H1 (cell line): ENCODE measurements around the gene VPS51. TPM values are rescaled to one million over a fixed set of nuclear protein-coding genes. Genes with fewer than 3 reads are reported as not detected.

Experiments
- CTCF ChIA-PET: fragments of 300-600 bp; sonication (Branson Sonifier 250); formaldehyde crosslinking; loops from one replicate; lab custom pipeline; 2021; ENCODE audit not compliant: partially characterized antibody; lab: Charles Lee
- POLR2A ChIA-PET: fragments of 300-600 bp; sonication (Branson Sonifier 250); formaldehyde crosslinking; loops from one replicate; lab custom pipeline; 2021; ENCODE audit warnings: inconsistent platforms; ENCODE audit not compliant: partially characterized antibody; lab: Charles Lee
- DNase-seq, 2 experiments: peaks; one replicate each; pipeline versions ENCODE4 v3.0.0 to v3.0.0-alpha.2; 2010 to 2022; ENCODE audit warnings: low spot score in 2 of 2, low read depth in 1 of 2, mixed read lengths in 1 of 2
- FAIRE-seq: peaks from 2 replicates; lab custom pipeline; 2011; peaks lifted over from hg19 to GRCh38; lab: Jason Lieb, UNC
- H2AFZ ChIP-seq: 2 replicates; pipeline ENCODE4 v1.8.1; 2012; ENCODE audit warnings: low read length, inconsistent platforms
- H2AK5ac ChIP-seq: 2 replicates; pipeline ENCODE4 v1.6.1; 2013; ENCODE audit warnings: low read depth, low read length
- H2BK120ac ChIP-seq: replicated peaks from 2 replicates; pipeline ENCODE3; 2013; ENCODE audit warnings: low read depth, low read length, inconsistent platforms
- H2BK12ac ChIP-seq: 2 replicates; pipeline ENCODE4 v1.6.1; 2013; ENCODE audit warnings: low read depth, low read length
- H2BK15ac ChIP-seq: 2 replicates; pipeline ENCODE4 v1.6.1; 2013; ENCODE audit warnings: low read length
- H2BK20ac ChIP-seq: 2 replicates; pipeline ENCODE4 v1.6.1; 2013; ENCODE audit warnings: low read length
- H2BK5ac ChIP-seq: 2 replicates; pipeline ENCODE4 v1.6.1; 2013; ENCODE audit warnings: low read depth, low read length
- H3K14ac ChIP-seq: 2 replicates; pipeline ENCODE4 v1.6.1; 2013; ENCODE audit warnings: inconsistent platforms; ENCODE audit not compliant: insufficient read length
- H3K18ac ChIP-seq: 2 replicates; pipeline ENCODE4 v1.6.1; 2013; ENCODE audit warnings: low read length; ENCODE audit errors: extremely low read depth
- H3K23ac ChIP-seq: 2 replicates; pipeline ENCODE4 v1.6.1; 2013; ENCODE audit warnings: inconsistent platforms; ENCODE audit not compliant: insufficient read length
- H3K23me2 ChIP-seq: 2 replicates; pipeline ENCODE4 v1.6.1; 2013; ENCODE audit warnings: low read depth, low read length
- H3K27ac ChIP-seq: 2 replicates; pipeline ENCODE4 v1.6.1; 2011; ENCODE audit warnings: low read depth, low read length, inconsistent platforms
- H3K27me3 ChIP-seq, 4 experiments: replicated peaks in 1 of 4; 1 replicate in 1 of 4; 2 replicates in 3 of 4; pipeline versions ENCODE4 v1.6.1 to v1.8.1; 2011 to 2013; ENCODE audit warnings: low read length in 3 of 4, mild to moderate bottlenecking in 3 of 4, inconsistent platforms in 2 of 4, mixed read lengths in 2 of 4, moderate library complexity in 1 of 4; ENCODE audit not compliant: control insufficient read depth in 3 of 4, insufficient read depth in 3 of 4; ENCODE audit errors: extremely low read depth in 1 of 4
- H3K36me3 ChIP-seq, 4 experiments: 2 replicates each; pipeline versions ENCODE4 v1.6.1 to v1.8.1; 2011 to 2013; ENCODE audit warnings: mild to moderate bottlenecking in 4 of 4, low read length in 3 of 4, moderate library complexity in 2 of 4, control low read depth in 1 of 4, inconsistent platforms in 1 of 4; ENCODE audit not compliant: insufficient read depth in 4 of 4, control insufficient read depth in 2 of 4
- H3K4ac ChIP-seq: replicated peaks from 2 replicates; pipeline ENCODE3; 2013; ENCODE audit warnings: low read length, low read depth, mixed read lengths, inconsistent platforms; ENCODE audit not compliant: insufficient read length
- H3K4me1 ChIP-seq, 4 experiments: replicated peaks in 1 of 4; 1 replicate in 1 of 4; 2 replicates in 3 of 4; pipeline versions ENCODE4 v1.6.1 to v1.8.1; 2011 to 2013; ENCODE audit warnings: low read length in 3 of 4, inconsistent platforms in 2 of 4, mixed read lengths in 1 of 4; ENCODE audit not compliant: insufficient read depth in 4 of 4, control insufficient read depth in 3 of 4
- H3K4me2 ChIP-seq, 2 experiments: 2 replicates each; pipeline versions ENCODE4 v1.6.1 to v1.8.1; 2011 to 2013; ENCODE audit warnings: low read depth in 2 of 2, low read length in 2 of 2, control low read depth in 1 of 2, inconsistent platforms in 1 of 2, mild to moderate bottlenecking in 1 of 2; ENCODE audit not compliant: insufficient read depth in 1 of 2
- H3K4me3 ChIP-seq, 4 experiments: fragments of 200-600, 300-600 bp in 1 of 4; sonication (generic), shearing (Covaris generic), sonication (Bioruptor Twin) in 1 of 4; 2 replicates each; pipeline versions ENCODE4 v1.5.1 to v1.8.1; 2011 to 2016; ENCODE audit warnings: low read length in 4 of 4, low read depth in 3 of 4, control low read depth in 2 of 4, inconsistent platforms in 2 of 4, mild to moderate bottlenecking in 2 of 4, mixed read lengths in 1 of 4, moderate library complexity in 1 of 4; ENCODE audit not compliant: insufficient read depth in 2 of 4; ENCODE audit errors: extremely low read depth in 1 of 4
- H3K56ac ChIP-seq: replicated peaks from 2 replicates; pipeline ENCODE3; 2013; ENCODE audit warnings: low read depth, mild to moderate bottlenecking, mixed read lengths, low read length, inconsistent platforms; ENCODE audit not compliant: insufficient read length
- H3K79me1 ChIP-seq: 2 replicates; pipeline ENCODE4 v1.6.1; 2013; ENCODE audit warnings: low read depth, low read length, control low read depth
- H3K79me2 ChIP-seq, 2 experiments: 2 replicates each; pipeline versions ENCODE4 v1.6.1 to v1.8.1; 2012 to 2013; ENCODE audit warnings: low read length in 2 of 2, mild to moderate bottlenecking in 2 of 2, inconsistent platforms in 1 of 2; ENCODE audit not compliant: insufficient read depth in 2 of 2, control insufficient read depth in 1 of 2
- H3K9ac ChIP-seq, 4 experiments: replicated peaks in 1 of 4; 1 replicate in 1 of 4; 2 replicates in 3 of 4; pipeline versions ENCODE4 v1.6.1 to v1.8.1; 2011 to 2013; ENCODE audit warnings: low read depth in 3 of 4, low read length in 3 of 4, control low read depth in 2 of 4, mild to moderate bottlenecking in 2 of 4, moderate library complexity in 2 of 4, inconsistent platforms in 1 of 4; ENCODE audit errors: extremely low read depth in 1 of 4
- H3K9me3 ChIP-seq, 2 experiments: 2 replicates each; pipeline versions ENCODE4 v1.6.1 to v1.8.1; 2012 to 2013; ENCODE audit warnings: mild to moderate bottlenecking in 2 of 2, moderate library complexity in 2 of 2, control low read depth in 1 of 2, inconsistent platforms in 1 of 2, low read depth in 1 of 2, low read length in 1 of 2, mixed read lengths in 1 of 2; ENCODE audit not compliant: insufficient read depth in 2 of 2
- H4K20me1 ChIP-seq, 2 experiments: replicated peaks in 1 of 2; 2 replicates each; pipeline versions ENCODE3 to v1.8.1; 2011 to 2013; ENCODE audit warnings: inconsistent platforms in 2 of 2, low read length in 2 of 2, mild to moderate bottlenecking in 1 of 2; ENCODE audit not compliant: insufficient read depth in 2 of 2, control insufficient read depth in 1 of 2
- H4K5ac ChIP-seq: 2 replicates; pipeline ENCODE4 v1.6.1; 2013; ENCODE audit warnings: low read length, low read depth, mixed read lengths, inconsistent platforms; ENCODE audit not compliant: insufficient read length
- H4K8ac ChIP-seq: 2 replicates; pipeline ENCODE4 v1.8.0; 2013; ENCODE audit warnings: mild to moderate bottlenecking, moderate library complexity, low read length, inconsistent platforms; ENCODE audit not compliant: insufficient read depth; ENCODE audit errors: extremely low read depth
- H4K91ac ChIP-seq: replicated peaks from 2 replicates; pipeline ENCODE3; 2013; ENCODE audit warnings: low read length, mixed read lengths, inconsistent platforms; ENCODE audit not compliant: insufficient read length
- BCL11A ChIP-seq, 2 experiments: IDR thresholded peaks; one replicate each; pipeline ENCODE4 v1.6.1; 2011; ENCODE audit warnings: low read depth in 2 of 2, low read length in 2 of 2, mild to moderate bottlenecking in 2 of 2
- CBX8 ChIP-seq: fragments of 300-800, 300-1000 bp; sonication (generic); IDR thresholded peaks from 2 replicates; pipeline ENCODE4 v1.7.1; 2016; ENCODE audit warnings: low read depth, low read length, borderline replicate concordance
- CEBPB ChIP-seq: IDR thresholded peaks from 2 replicates; pipeline ENCODE4 v1.6.1; 2012; ENCODE audit warnings: low read depth, low read length
- GTF2F1 ChIP-seq: IDR thresholded peaks from 2 replicates; pipeline ENCODE4 v1.6.1; 2012; ENCODE audit warnings: low read depth, low read length, improper control_type of control experiment, borderline replicate concordance
- HDAC6 ChIP-seq: IDR thresholded peaks from one replicate; pipeline ENCODE4 v1.7.1; 2012; ENCODE audit warnings: low read depth, mild to moderate bottlenecking, inconsistent platforms, low read length, moderate library complexity
- JUN ChIP-seq: IDR thresholded peaks from 2 replicates; pipeline ENCODE4 v1.6.1; 2011; ENCODE audit warnings: low read depth, mild to moderate bottlenecking, improper control_type of control experiment, low read length
- KDM5A ChIP-seq: fragments of 200-600 bp; IDR thresholded peaks from 2 replicates; pipeline ENCODE4 v1.7.1; 2012; ENCODE audit warnings: mild to moderate bottlenecking, low read length, inconsistent platforms, mixed read lengths
- TAF7 ChIP-seq: optimal IDR thresholded peaks from 2 replicates; pipeline ENCODE3; 2011; ENCODE audit warnings: low read depth, mild to moderate bottlenecking, inconsistent platforms, low read length, moderate library complexity, borderline replicate concordance
- YY1 ChIP-seq: IDR thresholded peaks from 2 replicates; pipeline ENCODE4 v1.6.1; 2011; ENCODE audit warnings: low read depth, mild to moderate bottlenecking, low read length
- WGBS, 2 experiments: shearing (Covaris generic) in 1 of 2; methylation state at CpG; one replicate each; pipeline versions ENCODE4 v1.1.6 to v1.1.7; 2013 to 2015; ENCODE audit warnings: low lambda C conversion rate in 2 of 2, mixed read lengths in 2 of 2, inconsistent platforms in 1 of 2, low coverage in 1 of 2, missing lambda C conversion rate in 1 of 2; ENCODE audit not compliant: insufficient replicate concordance in 2 of 2, insufficient coverage in 1 of 2, insufficient read length in 1 of 2; ENCODE audit errors: extremely low coverage in 1 of 2, missing lambda C conversion rate in 1 of 2; 5-methylcytosine and 5-hydroxymethylcytosine counted together
- polyA plus RNA-seq, 7 experiments: library from polyadenylated mRNA; depleted of rRNA in 3 of 7; stranded (reverse) in 5 of 7; unstranded in 2 of 7; fragments of >200 nt in 5 of 7; fragments of 200-250 nt in 2 of 7; gene quantifications; 1 replicate in 5 of 7; 2 replicates in 1 of 7; 4 replicates in 1 of 7; pipeline versions ENCODE4 v1.2.1 to v1.2.3, GENCODE V29; 2011 to 2013; ENCODE audit warnings: missing spikeins in 2 of 7, mixed read lengths in 2 of 7
- total RNA-seq: library from RNA; stranded (reverse); fragmentation: NEBNext Ultra II Directional; extraction: Animal tissue kit (Norgen Biotek cat#: 25700); gene quantifications from 2 replicates; pipeline ENCODE4 v1.2.1, GENCODE V29; 2021
- TF ChIP-seq, protein P1 (sequence below), 3 experiments: IDR thresholded peaks; 1 replicate in 2 of 3; 2 replicates in 1 of 3; pipeline versions ENCODE4 v1.5.1 to v1.6.1; 2011; ENCODE audit warnings: low read length in 3 of 3, mild to moderate bottlenecking in 3 of 3, inconsistent platforms in 2 of 3, low read depth in 1 of 3, moderate library complexity in 1 of 3; ENCODE audit not compliant: insufficient read depth in 1 of 3; ENCODE audit errors: control extremely low read depth in 1 of 3

Gene VPS51
- total and polyA plus RNA-seq, 2 of the 8 experiments (the other 6 are each of a cell fraction or from before 2014, with no cell fraction given): 97.4 to 142 TPM

DNA sequence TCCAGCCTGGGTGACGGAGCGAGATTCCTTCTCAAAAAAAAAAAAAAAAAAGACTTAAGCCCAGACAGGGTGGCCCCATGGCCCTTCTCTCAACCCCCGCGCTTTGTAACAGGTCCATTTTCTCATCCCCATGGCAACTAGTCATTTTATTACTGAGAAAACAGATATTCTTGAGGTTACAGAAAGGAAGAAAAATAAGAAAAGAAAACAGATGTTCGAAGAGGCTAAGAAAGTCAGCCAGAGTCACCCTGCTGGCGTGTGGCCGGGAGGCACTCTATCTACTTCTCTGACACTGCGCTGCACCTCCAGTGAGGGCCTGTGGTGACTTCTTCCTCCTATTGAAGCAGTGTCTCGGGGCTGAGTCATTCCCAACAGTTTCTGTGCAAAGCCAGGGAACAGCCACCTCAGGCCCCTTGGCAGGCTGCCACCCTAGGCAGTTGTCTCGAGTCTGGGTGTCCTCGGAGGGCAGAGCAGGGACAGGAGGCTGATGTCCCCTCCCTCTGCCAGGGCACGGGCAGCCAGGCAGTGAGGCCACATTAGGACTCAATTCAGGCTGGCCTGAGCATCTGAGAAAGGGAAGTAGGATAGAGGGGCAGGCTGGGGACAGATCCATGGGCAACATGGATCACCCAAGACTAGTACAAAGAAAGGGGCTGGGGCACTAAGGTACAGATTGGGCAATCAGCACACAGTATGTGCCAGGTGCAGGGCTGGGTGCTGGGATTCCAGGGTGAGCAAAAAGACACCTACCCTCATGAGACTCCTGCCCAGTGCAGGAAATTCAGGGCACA, 54.7 kb downstream of the VPS51 start:
- Histone ChIP-seq H3K56ac (no peak overlapping the region), H2BK12ac (peak overlapping the region; percentile 60; the same call in 1 of the 2 replicates), H3K27ac (no peak overlapping the region), H2BK20ac (no peak overlapping the region), H2AK5ac (no peak overlapping the region), H3K4me3 (no peak overlapping the region), H4K20me1 (no peaks in the 10 kb centered on the region), H3K23ac (no peak overlapping the region), H3K9me3 (peaks cover 0 to 7% of the 10 kb centered on the region in 2 experiments; a peak in 1 of 4 replicates), H2BK120ac (no peak overlapping the region), H3K27me3 (no peaks in the 10 kb centered on the region), H4K91ac (no peak overlapping the region), H3K18ac (no peak overlapping the region), H3K4ac (no peak overlapping the region), H3K4me2 (no peak overlapping the region), H2BK15ac (no peak overlapping the region), H3K14ac (no peak overlapping the region), H3K36me3 (no peaks in the 10 kb centered on the region), H4K8ac (0 out of 2 replicates have a peak overlapping the region, but pooled peaks have one; percentile 6), H4K5ac (no peak overlapping the region), H2BK5ac (no peak overlapping the region), H3K23me2 (no peaks in the 10 kb centered on the region), H3K79me2 (no peaks in the 10 kb centered on the region), H3K79me1 (no peaks in the 10 kb centered on the region), H3K9ac (no peak overlapping the region), H3K4me1 (no peaks in the 10 kb centered on the region), H2AFZ (peak overlapping the region; percentile 34; the same call in 1 of the 2 replicates)
- ChIA-PET POLR2A (no interaction called here), CTCF (interaction anchor here (1.3 to 1.7 kb wide), 2 partner anchors 15 to 31 kb away, joined by 4 read pairs; partner anchors contain the start of gene CAPN1)
- WGBS, 2 experiments: 91% methylated on average over 11 of the region's 12 CpGs; no CpG with 5 or more reads in 1 of the 2 experiments
- DNase-seq (no peak), FAIRE-seq (no peak)
- TF ChIP-seq TAF7: no peak
- TF ChIP-seq HDAC6: no peak
- TF ChIP-seq JUN: no peak
- no peak for TF ChIP-seq BCL11A (IDR thresholded peaks at IDR 0.05; ENCODE audit: low read depth in 2 of 2, low read length in 2 of 2)
- no peak for TF ChIP-seq KDM5A
- no peak for TF ChIP-seq GTF2F1
- TF ChIP-seq CEBPB: no peak
- TF ChIP-seq, protein P1, sequence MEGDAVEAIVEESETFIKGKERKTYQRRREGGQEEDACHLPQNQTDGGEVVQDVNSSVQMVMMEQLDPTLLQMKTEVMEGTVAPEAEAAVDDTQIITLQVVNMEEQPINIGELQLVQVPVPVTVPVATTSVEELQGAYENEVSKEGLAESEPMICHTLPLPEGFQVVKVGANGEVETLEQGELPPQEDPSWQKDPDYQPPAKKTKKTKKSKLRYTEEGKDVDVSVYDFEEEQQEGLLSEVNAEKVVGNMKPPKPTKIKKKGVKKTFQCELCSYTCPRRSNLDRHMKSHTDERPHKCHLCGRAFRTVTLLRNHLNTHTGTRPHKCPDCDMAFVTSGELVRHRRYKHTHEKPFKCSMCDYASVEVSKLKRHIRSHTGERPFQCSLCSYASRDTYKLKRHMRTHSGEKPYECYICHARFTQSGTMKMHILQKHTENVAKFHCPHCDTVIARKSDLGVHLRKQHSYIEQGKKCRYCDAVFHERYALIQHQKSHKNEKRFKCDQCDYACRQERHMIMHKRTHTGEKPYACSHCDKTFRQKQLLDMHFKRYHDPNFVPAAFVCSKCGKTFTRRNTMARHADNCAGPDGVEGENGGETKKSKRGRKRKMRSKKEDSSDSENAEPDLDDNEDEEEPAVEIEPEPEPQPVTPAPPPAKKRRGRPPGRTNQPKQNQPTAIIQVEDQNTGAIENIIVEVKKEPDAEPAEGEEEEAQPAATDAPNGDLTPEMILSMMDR (IDR thresholded peaks at IDR 0.05; ENCODE audit: control extremely low read depth in 1 of 3, insufficient read depth in 1 of 3, low read depth in 1 of 3, low read length in 3 of 3): no peak
- no peak for TF ChIP-seq YY1
- TF ChIP-seq CBX8: no peak
